ENCODE data around the gene JMJD1C. TPM values are rescaled to one million over a fixed set of nuclear protein-coding genes. Genes with fewer than 3 reads are reported as not detected.

The JMJD1C gene
- total RNA-seq, 1 donor from 2014 or later: 62.6 TPM

DNA sequence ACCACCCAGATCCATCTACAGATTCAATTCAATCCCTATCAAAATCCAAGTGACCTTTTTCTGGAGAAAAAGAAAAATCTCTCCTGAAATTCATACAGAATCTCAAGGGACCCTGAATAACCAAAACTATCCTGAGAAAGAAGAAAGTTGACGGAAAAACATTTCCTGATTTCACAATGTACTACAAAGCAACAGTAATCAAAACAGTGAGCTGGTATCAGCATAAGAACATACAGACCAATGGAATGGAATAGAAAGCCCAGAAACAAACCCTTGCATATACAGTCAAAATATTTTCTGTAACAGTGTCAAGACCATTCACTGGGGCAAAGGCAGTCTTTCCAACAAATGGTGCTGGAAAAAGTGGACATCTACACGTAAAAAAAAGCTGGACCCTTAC is 89.9 kb downstream of the JMJD1C start:
- peaks cover 7% of the 10 kb centered on the region for H3K9me3 Mint-ChIP-seq
- H3K36me3 Mint-ChIP-seq: peaks cover 13% of the 10 kb centered on the region
- no peak for DNase-seq (ENCODE audit: extremely low spot score, unreplicated experiment)
- TF ChIP-seq, protein P1, sequence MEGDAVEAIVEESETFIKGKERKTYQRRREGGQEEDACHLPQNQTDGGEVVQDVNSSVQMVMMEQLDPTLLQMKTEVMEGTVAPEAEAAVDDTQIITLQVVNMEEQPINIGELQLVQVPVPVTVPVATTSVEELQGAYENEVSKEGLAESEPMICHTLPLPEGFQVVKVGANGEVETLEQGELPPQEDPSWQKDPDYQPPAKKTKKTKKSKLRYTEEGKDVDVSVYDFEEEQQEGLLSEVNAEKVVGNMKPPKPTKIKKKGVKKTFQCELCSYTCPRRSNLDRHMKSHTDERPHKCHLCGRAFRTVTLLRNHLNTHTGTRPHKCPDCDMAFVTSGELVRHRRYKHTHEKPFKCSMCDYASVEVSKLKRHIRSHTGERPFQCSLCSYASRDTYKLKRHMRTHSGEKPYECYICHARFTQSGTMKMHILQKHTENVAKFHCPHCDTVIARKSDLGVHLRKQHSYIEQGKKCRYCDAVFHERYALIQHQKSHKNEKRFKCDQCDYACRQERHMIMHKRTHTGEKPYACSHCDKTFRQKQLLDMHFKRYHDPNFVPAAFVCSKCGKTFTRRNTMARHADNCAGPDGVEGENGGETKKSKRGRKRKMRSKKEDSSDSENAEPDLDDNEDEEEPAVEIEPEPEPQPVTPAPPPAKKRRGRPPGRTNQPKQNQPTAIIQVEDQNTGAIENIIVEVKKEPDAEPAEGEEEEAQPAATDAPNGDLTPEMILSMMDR (conservative IDR thresholded peaks at IDR 0.05): no peak
- H3K4me1 Mint-ChIP-seq (ENCODE audit: unreplicated experiment): no peaks in the 10 kb centered on the region
- no peak overlapping the region for H3K4me3 Mint-ChIP-seq
- no peaks in the 10 kb centered on the region for H3K27me3 Mint-ChIP-seq
- no peak overlapping the region for H3K27ac Mint-ChIP-seq

DNA sequence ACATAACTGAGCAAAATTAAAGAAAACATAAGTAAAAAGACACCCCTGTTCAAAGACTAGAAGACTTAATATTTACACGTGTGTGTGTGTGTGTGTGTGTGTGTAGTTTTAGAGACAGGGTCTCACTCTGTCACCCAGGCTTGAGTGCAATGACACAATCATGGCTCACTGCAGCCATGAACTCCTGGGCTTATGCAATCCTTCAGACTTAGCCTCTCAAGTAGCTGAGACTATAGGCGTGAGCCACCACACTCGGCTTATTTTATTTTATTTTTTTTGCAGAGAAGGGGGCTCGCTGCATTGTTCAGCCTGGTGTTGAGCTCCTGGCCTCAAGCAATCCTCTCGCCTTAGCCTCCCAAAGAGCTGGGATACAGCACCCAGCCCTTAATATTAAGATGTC is 90.3 kb downstream of the JMJD1C start:
- no peak overlapping the region for H3K27ac Mint-ChIP-seq
- H3K36me3 Mint-ChIP-seq: peaks cover 10% of the 10 kb centered on the region
- no peak overlapping the region for H3K4me3 Mint-ChIP-seq
- H3K9me3 Mint-ChIP-seq: peaks cover 3% of the 10 kb centered on the region
- no peaks in the 10 kb centered on the region for H3K27me3 Mint-ChIP-seq
- TF ChIP-seq, protein P1 (conservative IDR thresholded peaks at IDR 0.05): no peak
- no peak for DNase-seq (ENCODE audit: extremely low spot score, unreplicated experiment)
- H3K4me1 Mint-ChIP-seq (ENCODE audit: unreplicated experiment): no peaks in the 10 kb centered on the region

DNA sequence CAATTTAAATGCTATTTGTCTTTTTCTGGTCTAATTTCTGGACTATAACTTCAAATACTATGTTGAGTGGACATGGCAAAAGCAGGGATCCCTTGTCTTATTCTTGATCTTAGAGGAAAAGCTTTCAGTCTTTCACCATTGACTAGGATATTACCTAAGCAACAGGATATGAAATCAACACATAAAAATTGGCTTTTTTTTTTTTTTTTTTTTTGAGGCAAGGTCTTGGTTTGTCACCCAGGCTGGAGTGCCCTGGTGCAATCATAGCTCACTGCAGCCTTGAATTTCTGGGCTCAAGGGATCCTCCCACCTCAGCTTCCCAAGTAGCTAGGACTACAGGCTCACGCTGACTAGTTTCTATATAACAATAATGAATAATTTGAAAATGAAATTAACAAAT is 90.8 kb downstream of the JMJD1C start:
- TF ChIP-seq, protein P1 (conservative IDR thresholded peaks at IDR 0.05): no peak
- Mint-ChIP-seq H3K4me3 (no peak overlapping the region), H3K9me3 (no peaks in the 10 kb centered on the region), H3K27me3 (no peaks in the 10 kb centered on the region), H3K4me1 (ENCODE audit: unreplicated experiment) (no peaks in the 10 kb centered on the region), H3K27ac (no peak overlapping the region), H3K36me3 (peaks cover 6% of the 10 kb centered on the region)
- no peak for DNase-seq (ENCODE audit: extremely low spot score, unreplicated experiment)

DNA sequence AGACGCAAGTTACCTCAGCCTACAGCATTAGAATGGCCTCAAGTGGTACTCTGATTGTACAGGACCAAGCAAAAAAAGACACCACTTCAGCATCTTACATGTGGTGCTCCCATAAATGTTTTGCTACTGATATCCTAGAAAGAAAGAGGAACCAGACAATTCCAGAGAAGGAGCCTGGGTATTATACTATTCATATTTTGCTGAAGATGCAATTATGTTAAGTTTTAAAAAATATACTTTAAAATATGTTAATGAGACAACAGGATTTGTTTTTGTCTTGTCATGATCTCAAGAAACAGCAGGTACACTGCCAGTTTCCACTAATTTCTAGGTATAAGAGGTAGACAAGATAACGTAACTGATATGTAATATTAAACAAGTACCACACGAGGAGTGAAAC is 92.6 kb downstream of the JMJD1C start:
- TF ChIP-seq, protein P1 (conservative IDR thresholded peaks at IDR 0.05): no peak
- peaks cover 6% of the 10 kb centered on the region for H3K36me3 Mint-ChIP-seq
- no peak overlapping the region for H3K4me3 Mint-ChIP-seq

DNA sequence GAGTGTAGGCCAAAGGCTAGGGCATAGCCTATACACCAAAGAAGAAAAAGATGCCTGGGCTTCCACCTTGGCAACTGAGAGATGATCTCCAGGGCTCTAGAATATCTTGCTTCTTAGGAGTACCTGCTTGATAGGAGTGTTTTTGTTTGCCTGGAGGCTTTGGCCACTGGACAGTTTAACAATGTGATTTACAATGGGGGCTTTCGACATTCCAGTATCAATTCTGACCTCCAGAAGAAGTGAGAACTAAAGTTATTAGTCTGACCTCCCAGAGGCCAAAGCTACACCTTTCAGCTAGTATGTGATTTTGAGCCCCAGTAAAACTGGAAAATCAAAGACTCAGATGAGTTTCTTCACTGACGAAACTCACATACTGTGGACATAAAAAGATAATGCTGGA is 96.1 kb downstream of the JMJD1C start:
- Mint-ChIP-seq H3K9me3 (no peaks in the 10 kb centered on the region), H3K4me3 (no peak overlapping the region), H3K27ac (no peak overlapping the region), H3K4me1 (ENCODE audit: unreplicated experiment) (no peaks in the 10 kb centered on the region), H3K27me3 (no peaks in the 10 kb centered on the region), H3K36me3 (peaks cover 4% of the 10 kb centered on the region)
- TF ChIP-seq, protein P1 (conservative IDR thresholded peaks at IDR 0.05): no peak
- no peak for DNase-seq (ENCODE audit: extremely low spot score, unreplicated experiment)

More for the DNA sequence above, 92.6 kb downstream of the JMJD1C start:
- Mint-ChIP-seq H3K9me3 (no peaks in the 10 kb centered on the region), H3K4me1 (ENCODE audit: unreplicated experiment) (no peaks in the 10 kb centered on the region), H3K27me3 (no peaks in the 10 kb centered on the region), H3K27ac (no peak overlapping the region)
- no peak for DNase-seq (ENCODE audit: extremely low spot score, unreplicated experiment)

DNA sequence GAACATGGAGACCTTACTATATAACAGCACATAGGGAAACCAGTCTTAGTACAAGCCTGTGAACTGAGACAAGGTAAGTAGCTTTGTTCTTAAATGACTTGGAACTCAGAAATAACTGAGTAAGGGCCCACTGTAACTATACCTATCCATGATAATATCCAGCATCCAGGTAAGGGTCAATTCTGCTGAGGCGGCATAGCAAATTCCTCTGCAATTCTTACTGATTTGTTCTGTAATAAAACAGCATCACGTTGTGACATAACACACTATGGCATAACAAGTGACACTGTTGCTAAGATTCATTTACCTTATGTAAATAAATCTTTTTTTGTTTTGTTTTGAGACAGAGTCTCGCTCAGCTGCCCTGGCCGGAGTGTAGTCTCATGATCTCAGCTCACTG is 97.4 kb downstream of the JMJD1C start:
- H3K27ac Mint-ChIP-seq: no peak overlapping the region
- TF ChIP-seq, protein P1 (conservative IDR thresholded peaks at IDR 0.05): no peak
- H3K4me1 Mint-ChIP-seq (ENCODE audit: unreplicated experiment): no peaks in the 10 kb centered on the region
- H3K9me3 Mint-ChIP-seq: no peaks in the 10 kb centered on the region
- H3K4me3 Mint-ChIP-seq: no peak overlapping the region
- no peaks in the 10 kb centered on the region for H3K27me3 Mint-ChIP-seq
- DNase-seq (ENCODE audit: extremely low spot score, unreplicated experiment): no peak
- peaks cover 4% of the 10 kb centered on the region for H3K36me3 Mint-ChIP-seq
